ENCODE measurements around the gene SMCO4.

GRCh38 chr11:93510196-93510873 is 32.9 kb downstream of the SMCO4 start:
- no peak for TF ChIP-seq GATA1 (IDR thresholded peaks at IDR 0.05; ENCODE audit: low read depth, low read length)
- TF ChIP-seq POLR2A (IDR thresholded peaks at IDR 0.05; ENCODE audit: low read length) = no peak

All from erythroblast (primary cell).